Measurements from ENCODE around the gene CCDC102A. TPM values are rescaled to one million over a fixed set of nuclear protein-coding genes. Genes with fewer than 3 reads are reported as not detected.
"Not testable (repeated sequence)": the region's sequence is repeated elsewhere in the genome, so short reads cannot be mapped to it uniquely, and the experiment has no call there.

CCDC102A gene
- total RNA-seq, 4 donors from 2014 or later, result 22.7 to 54.9 (median 36.9) TPM

DNA sequence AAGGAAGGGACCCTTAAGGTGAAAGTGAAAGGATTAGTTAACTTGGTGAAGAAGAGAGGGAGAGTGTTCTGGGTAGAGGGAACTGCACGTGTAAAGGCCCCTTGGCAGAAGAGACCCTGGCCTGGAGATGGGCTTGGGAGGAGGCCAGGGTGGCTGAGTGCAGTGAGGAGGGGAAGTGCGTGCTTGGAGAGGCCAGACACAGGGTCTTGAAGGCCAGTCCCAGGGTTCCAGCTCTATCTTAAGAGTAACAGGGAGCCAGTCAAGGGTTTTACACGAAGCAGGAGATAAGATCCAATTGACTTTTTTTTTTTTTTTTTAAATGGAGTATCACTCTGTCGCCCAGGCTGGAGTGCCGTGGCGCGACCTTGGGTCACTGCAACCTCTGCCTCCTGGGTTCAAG, 34.9 kb downstream of the CCDC102A start:
- Histone ChIP-seq H3K9me3 (no peaks in the 10 kb centered on the region), H3K27me3 (no peaks in the 10 kb centered on the region), H3K27ac (replicated peaks in 1 of 4) (no peak overlapping the region), H3K4me3 (no peak overlapping the region), H3K4me1 (no peaks in the 10 kb centered on the region), H3K36me3 (no peaks in the 10 kb centered on the region)
- DNase-seq (ENCODE audit: extremely low spot score), result no peak
- TF ChIP-seq, protein P1, sequence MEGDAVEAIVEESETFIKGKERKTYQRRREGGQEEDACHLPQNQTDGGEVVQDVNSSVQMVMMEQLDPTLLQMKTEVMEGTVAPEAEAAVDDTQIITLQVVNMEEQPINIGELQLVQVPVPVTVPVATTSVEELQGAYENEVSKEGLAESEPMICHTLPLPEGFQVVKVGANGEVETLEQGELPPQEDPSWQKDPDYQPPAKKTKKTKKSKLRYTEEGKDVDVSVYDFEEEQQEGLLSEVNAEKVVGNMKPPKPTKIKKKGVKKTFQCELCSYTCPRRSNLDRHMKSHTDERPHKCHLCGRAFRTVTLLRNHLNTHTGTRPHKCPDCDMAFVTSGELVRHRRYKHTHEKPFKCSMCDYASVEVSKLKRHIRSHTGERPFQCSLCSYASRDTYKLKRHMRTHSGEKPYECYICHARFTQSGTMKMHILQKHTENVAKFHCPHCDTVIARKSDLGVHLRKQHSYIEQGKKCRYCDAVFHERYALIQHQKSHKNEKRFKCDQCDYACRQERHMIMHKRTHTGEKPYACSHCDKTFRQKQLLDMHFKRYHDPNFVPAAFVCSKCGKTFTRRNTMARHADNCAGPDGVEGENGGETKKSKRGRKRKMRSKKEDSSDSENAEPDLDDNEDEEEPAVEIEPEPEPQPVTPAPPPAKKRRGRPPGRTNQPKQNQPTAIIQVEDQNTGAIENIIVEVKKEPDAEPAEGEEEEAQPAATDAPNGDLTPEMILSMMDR (IDR thresholded peaks at IDR 0.05), result no peak
- TF ChIP-seq POLR2AphosphoS5 (IDR thresholded peaks at IDR 0.05) (no peak), POLR2A (IDR thresholded peaks at IDR 0.05; ENCODE audit: low read depth) (no peak), EP300 (IDR thresholded peaks at IDR 0.05) (no peak)
- 89% methylated on average over 7 of the region's 7 CpGs for WGBS
- intact Hi-C loops (cut with DNase I), result no loop called here

DNA sequence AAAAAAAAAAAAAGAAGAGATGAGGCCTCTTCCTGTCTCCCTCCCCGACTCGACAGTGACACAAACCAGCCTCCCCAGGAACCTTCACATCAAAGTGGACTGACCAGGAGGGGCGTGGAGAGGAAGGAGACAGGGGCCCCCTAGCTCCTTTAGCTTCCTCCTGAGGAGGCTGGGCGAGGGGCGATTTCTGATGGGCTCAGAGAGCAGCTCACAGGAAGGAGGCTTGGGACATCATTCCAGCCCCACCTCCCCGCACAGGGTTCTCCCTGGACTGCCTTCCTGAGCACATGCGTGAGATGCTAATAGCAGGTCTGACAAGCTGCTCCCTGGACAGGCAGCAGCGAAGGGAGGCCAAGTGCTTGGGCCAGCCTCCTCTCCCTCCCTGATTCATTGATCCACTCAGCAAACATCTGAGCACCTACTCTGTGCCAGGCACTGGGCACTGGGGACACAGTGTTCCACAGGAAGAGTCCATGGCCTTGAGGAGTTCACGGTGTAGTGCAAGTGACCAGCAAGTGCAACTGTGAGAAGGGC, 35.7 kb downstream of the CCDC102A start:
- WGBS, result 46% methylated on average over 8 of the region's 9 CpGs
- Histone ChIP-seq H3K9me3 (no peaks in the 10 kb centered on the region), H3K27ac (replicated peaks in 1 of 4) (no peak overlapping the region), H3K4me1 (no peaks in the 10 kb centered on the region), H3K36me3 (no peaks in the 10 kb centered on the region), H3K4me3 (no peak overlapping the region), H3K27me3 (no peaks in the 10 kb centered on the region)
- TF ChIP-seq EP300 (IDR thresholded peaks at IDR 0.05) (no peak), POLR2A (IDR thresholded peaks at IDR 0.05; ENCODE audit: low read depth) (no peak), POLR2AphosphoS5 (IDR thresholded peaks at IDR 0.05) (no peak)
- TF ChIP-seq, protein P1 (IDR thresholded peaks at IDR 0.05), result no peak
- intact Hi-C loops (cut with DNase I), result no loop called here
- DNase-seq (ENCODE audit: extremely low spot score), result no peak

DNA sequence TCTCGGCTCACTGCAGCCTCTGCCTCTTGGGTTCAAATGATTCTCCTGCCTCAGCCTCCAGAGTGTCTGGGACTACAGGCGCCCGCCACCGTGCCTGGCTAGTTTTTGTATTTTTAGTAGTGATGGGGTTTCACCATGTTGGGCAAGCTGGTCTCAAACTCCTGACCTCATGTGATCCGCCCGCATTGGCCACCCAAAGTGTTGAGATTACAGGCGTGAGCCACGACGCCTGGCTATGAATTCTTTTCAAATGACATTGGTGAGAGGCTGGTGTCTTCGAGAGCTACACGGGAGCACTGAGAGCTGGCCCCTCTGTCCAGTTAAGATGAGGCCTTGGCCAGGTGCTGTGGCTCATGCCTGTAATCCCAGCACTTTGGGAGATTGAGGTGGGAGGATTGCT, 36.4 kb downstream of the CCDC102A start:
- DNase-seq (ENCODE audit: extremely low spot score); H3K36me3 ChIP-seq; H3K27ac ChIP-seq (replicated peaks in 1 of 4); H3K4me3 ChIP-seq; intact Hi-C loops (cut with DNase I); H3K27me3 ChIP-seq; H3K9me3 ChIP-seq; H3K4me1 ChIP-seq: not testable (repeated sequence)
- 95% methylated on average over 3 of the region's 11 CpGs for WGBS

DNA sequence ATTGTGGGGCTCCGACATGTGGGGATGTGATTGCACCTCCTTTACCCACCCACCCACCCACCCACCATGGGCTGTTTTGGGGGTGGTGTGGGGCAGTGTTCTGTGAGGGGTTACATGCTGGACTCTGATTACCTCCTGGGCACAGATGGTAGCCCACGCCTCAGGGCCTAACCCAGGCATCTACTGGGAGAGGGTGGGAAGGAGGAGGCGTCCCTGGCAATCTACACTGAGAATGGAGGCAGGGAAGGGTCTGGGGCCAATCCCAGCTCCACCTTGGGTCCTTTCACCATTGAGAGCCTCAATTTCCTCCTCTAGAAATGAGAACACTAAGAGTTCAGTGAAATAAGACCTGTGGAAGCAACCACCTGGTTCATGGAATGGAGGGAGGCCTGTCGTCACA, 38.3 kb downstream of the CCDC102A start:
- H3K4me3 ChIP-seq, result no peak overlapping the region
- DNase-seq (ENCODE audit: extremely low spot score), result no peak
- H3K4me1 ChIP-seq, result no peaks in the 10 kb centered on the region
- intact Hi-C loops (cut with DNase I), result no loop called here
- no peaks in the 10 kb centered on the region for H3K27me3 ChIP-seq
- H3K27ac ChIP-seq (replicated peaks in 1 of 4), result no peak overlapping the region
- no peaks in the 10 kb centered on the region for H3K9me3 ChIP-seq
- H3K36me3 ChIP-seq, result no peaks in the 10 kb centered on the region
- WGBS, result 96% methylated on average over 4 of the region's 4 CpGs
- TF ChIP-seq POLR2A (IDR thresholded peaks at IDR 0.05; ENCODE audit: low read depth), result no peak
- TF ChIP-seq, protein P1 (IDR thresholded peaks at IDR 0.05), result no peak
- TF ChIP-seq EP300 (IDR thresholded peaks at IDR 0.05), result no peak
- no peak for TF ChIP-seq POLR2AphosphoS5 (IDR thresholded peaks at IDR 0.05)

DNA sequence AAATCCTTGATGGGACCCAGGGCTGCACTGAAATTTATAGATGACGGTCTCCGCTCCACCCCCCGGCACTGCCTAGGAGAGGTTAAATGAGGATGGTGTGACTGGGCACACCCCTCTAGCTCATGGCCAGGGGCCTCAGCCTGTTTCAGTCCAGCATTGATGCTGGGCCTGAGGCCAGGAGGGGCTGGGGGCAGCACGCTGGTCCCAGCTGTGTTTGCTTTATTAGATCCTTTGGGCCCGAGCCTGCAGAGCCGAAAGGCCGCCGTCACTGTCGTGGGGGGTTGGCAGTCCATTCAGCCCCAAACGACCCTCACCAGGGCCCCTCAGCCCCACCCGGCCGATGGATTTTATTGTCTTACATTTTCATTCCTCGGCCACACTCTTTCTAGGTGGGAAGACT, 39.2 kb downstream of the CCDC102A start:
- intact Hi-C loops (cut with DNase I), result no loop called here
- H3K36me3 ChIP-seq, result no peaks in the 10 kb centered on the region
- TF ChIP-seq EP300 (IDR thresholded peaks at IDR 0.05) (no peak), POLR2AphosphoS5 (IDR thresholded peaks at IDR 0.05) (no peak), POLR2A (IDR thresholded peaks at IDR 0.05; ENCODE audit: low read depth) (no peak)
- TF ChIP-seq, protein P1 (IDR thresholded peaks at IDR 0.05), result no peak
- no peaks in the 10 kb centered on the region for H3K27me3 ChIP-seq
- no peak for DNase-seq (ENCODE audit: extremely low spot score)
- 84% methylated on average over 13 of the region's 13 CpGs for WGBS
- H3K4me3 ChIP-seq, result no peak overlapping the region
- no peaks in the 10 kb centered on the region for H3K4me1 ChIP-seq
- no peak overlapping the region for H3K27ac ChIP-seq (replicated peaks in 1 of 4)
- no peaks in the 10 kb centered on the region for H3K9me3 ChIP-seq
